Breast epithelium (tissue), 3 donors: Measurements from ENCODE around the gene RFX4.

Source experiments
- CTCF ChIP-seq, 3 donors: fragments of 450-650 bp; IDR thresholded peaks; one replicate each; pipeline ENCODE4 v1.5.1; 2016 to 2017; ENCODE audit warnings: antibody characterized with exemption in 3 of 3, mild to moderate bottlenecking in 3 of 3, moderate library complexity in 3 of 3
- POLR2A ChIP-seq: fragments of 450-650 bp; IDR thresholded peaks from one replicate; pipeline ENCODE4 v1.6.1; 2016; ENCODE audit warnings: antibody characterized with exemption, mild to moderate bottlenecking, moderate library complexity
- POLR2AphosphoS5 ChIP-seq, 3 donors: sonication (generic); formaldehyde crosslinking; IDR thresholded peaks; one replicate each; pipeline ENCODE4 v1.6.1; 2017; ENCODE audit warnings: antibody characterized with exemption in 3 of 3

GRCh38 chr12:106599302-106599701 is 16.5 kb downstream of the RFX4 start:
- no peak for TF ChIP-seq POLR2AphosphoS5 (IDR thresholded peaks at IDR 0.05)
- TF ChIP-seq CTCF (IDR thresholded peaks at IDR 0.05): no peak
- TF ChIP-seq POLR2A: no peak
